Measurements from ENCODE around the gene CLIP3.

CLIP3 gene

DNA sequence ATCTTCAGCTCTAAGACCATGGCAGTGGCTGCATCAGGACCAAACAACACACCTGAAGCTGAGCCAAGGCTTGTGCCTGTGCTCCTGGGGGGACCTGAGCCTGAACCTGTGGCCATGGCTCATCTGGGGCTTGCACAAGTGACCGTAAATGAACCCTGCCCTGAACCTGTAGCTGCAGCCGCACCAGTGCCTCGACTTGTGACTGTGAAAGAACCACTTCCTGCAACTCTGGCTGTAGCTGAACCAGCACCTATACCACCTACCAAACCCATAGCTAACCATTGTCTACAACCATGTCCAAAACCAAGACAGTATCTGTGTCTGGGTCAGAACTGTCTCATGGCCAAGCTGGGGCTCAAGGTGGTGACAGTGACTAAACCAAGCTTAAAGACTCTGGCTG is 65.9 kb downstream of the CLIP3 start:
- TF ChIP-seq CTCF (conservative IDR thresholded peaks at IDR 0.05; ENCODE audit: low read depth) = no peak
- ChIA-PET CTCF (no interaction called here), POLR2A (ENCODE audit: low non-redundant PET) (no interaction called here)
- DNase-seq (ENCODE audit: low spot score) = no peak
- H3K27ac ChIP-seq = no peak overlapping the region
